Activated T-helper 17 cell treated with anti-CD3 and anti-CD28 coated beads, Interleukin-2, amount 50 U/mL, for 72 hours (primary cell): ENCODE measurements around the gene DMTF1. TPM values are rescaled to one million over a fixed set of nuclear protein-coding genes. Genes with fewer than 3 reads are reported as not detected.
"Not testable (repeated sequence)": the region's sequence is repeated elsewhere in the genome, so short reads cannot be mapped to it uniquely, and the experiment has no call there.

Source experiments
- ATAC-seq: fragments of 150-1000 bp; cut with Tn5 transposase; replicated peaks from 2 replicates; pipeline ENCODE4 v1.10.0; 2021; ENCODE audit warnings: mild to moderate bottlenecking, moderate library complexity
- H3K27ac Mint-ChIP-seq: one replicate; pipeline ENCODE4 v1.8.0; 2022; ENCODE audit warnings: mixed read lengths
- H3K27me3 Mint-ChIP-seq: one replicate; pipeline ENCODE4 v1.8.0; 2022; ENCODE audit warnings: mixed read lengths
- H3K36me3 Mint-ChIP-seq: one replicate; pipeline ENCODE4 v1.8.0; 2022; ENCODE audit warnings: low read depth, mild to moderate bottlenecking, mixed read lengths
- H3K4me1 Mint-ChIP-seq: one replicate; pipeline ENCODE4 v1.8.0; 2022; ENCODE audit warnings: mixed read lengths
- H3K4me3 Mint-ChIP-seq: one replicate; pipeline ENCODE4 v1.8.0; 2022; ENCODE audit warnings: mild to moderate bottlenecking, mixed read lengths
- H3K9me3 Mint-ChIP-seq: one replicate; pipeline ENCODE4 v1.8.0; 2022; ENCODE audit warnings: mixed read lengths
- total RNA-seq, 2 donors: library from RNA; stranded (reverse); gene quantifications; one replicate each; pipeline ENCODE4 v1.2.3, GENCODE V29; 2022

Gene DMTF1
- total RNA-seq, 2 donors from 2014 or later, result 90.4 to 114 TPM

DNA sequence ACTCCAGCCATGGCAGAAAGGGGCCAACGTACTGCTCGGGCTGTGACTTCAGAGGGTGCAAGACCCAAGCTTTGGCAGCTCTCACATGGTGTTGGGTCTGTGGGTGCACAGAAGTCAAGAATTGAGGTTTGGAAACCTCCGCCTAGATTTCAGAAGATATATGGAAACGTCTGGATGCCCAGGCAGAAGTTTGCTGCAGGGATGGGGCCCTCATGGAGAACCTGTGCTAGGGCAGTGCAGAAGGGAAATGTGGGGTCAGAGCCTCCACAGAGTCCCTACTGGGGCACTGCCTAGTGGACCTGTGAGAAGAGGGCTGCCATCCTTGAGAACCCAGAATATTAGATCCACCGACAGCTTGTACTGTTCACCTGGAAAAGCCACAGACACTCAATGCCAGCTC lies 93.4 kb downstream of the DMTF1 start:
- H3K4me3 Mint-ChIP-seq, H3K4me1 Mint-ChIP-seq, H3K27me3 Mint-ChIP-seq, H3K36me3 Mint-ChIP-seq, H3K27ac Mint-ChIP-seq, ATAC-seq, H3K9me3 Mint-ChIP-seq: not testable (repeated sequence)

Other genes with a start within 250 kb of the DMTF1 start
- 1 to 10 TPM; 3.0 to 3.7 TPM for gene ELAPOR2, start 92.8 kb upstream of the DMTF1 start, total RNA-seq
- gene TMEM243, start 67.3 kb downstream of the DMTF1 start, total RNA-seq, result 10 to 100 TPM; 58.8 to 70.8 TPM
- gene CROT, start 193.2 kb downstream of the DMTF1 start, total RNA-seq, result 1 to 10 TPM; 9.2 to 9.3 TPM